NK-92 treated with Interleukin-12 subunit alpha and Interleukin-12 subunit beta, amount 100 ng/mL, for 24 hours (cell line): Measurements from ENCODE around the gene METAP1D.
"Not testable (repeated sequence)": the region's sequence is repeated elsewhere in the genome, so short reads cannot be mapped to it uniquely, and the experiment has no call there.

Experiments
- DNase-seq: peaks from one replicate; lab custom pipeline; 2025; lab: John Stamatoyannopoulos, UW

METAP1D gene

GRCh38 chr2:171999604-172000469 is at the start of gene METAP1D:
Gene METAP1D, plus strand, starts transcription at chr2:171999953. Its CDS starts 17 bp downstream, at chr2:171999970.
- DNase-seq = peak; percentile 91

GRCh38 chr2:171952276-171952675 is 47.5 kb upstream of the METAP1D start:
- DNase-seq = no peak

- DNase-seq = no peak
Measured at GRCh38 chr2:171952748-171953147, 47.0 kb upstream of the METAP1D start.

- DNase-seq = no peak
Measured at GRCh38 chr2:171956135-171956825, 43.5 kb upstream of the METAP1D start.

GRCh38 chr2:171957061-171957460 is 42.7 kb upstream of the METAP1D start:
- no peak for DNase-seq

- DNase-seq = no peak
Measured at GRCh38 chr2:171958475-171958874, 41.3 kb upstream of the METAP1D start.

- no peak for DNase-seq
Measured at GRCh38 chr2:171959998-171960397, 39.8 kb upstream of the METAP1D start.

- no peak for DNase-seq
Measured at GRCh38 chr2:171960570-171960969, 39.2 kb upstream of the METAP1D start.

- DNase-seq = no peak
Measured at GRCh38 chr2:171963198-171963597, 36.6 kb upstream of the METAP1D start.

- no peak for DNase-seq
Measured at GRCh38 chr2:171964308-171964707, 35.4 kb upstream of the METAP1D start.

GRCh38 chr2:171965238-171965637 is 34.5 kb upstream of the METAP1D start:
- DNase-seq = no peak

- DNase-seq = no peak
Measured at GRCh38 chr2:171965661-171966060, 34.1 kb upstream of the METAP1D start.

- no peak for DNase-seq
Measured at GRCh38 chr2:171966235-171966634, 33.5 kb upstream of the METAP1D start.

GRCh38 chr2:171966688-171967087 is 33.1 kb upstream of the METAP1D start:
- no peak for DNase-seq

- DNase-seq = no peak
Measured at GRCh38 chr2:171968509-171968908, 31.2 kb upstream of the METAP1D start.

GRCh38 chr2:171972329-171972982 is 27.3 kb upstream of the METAP1D start:
- DNase-seq = no peak

GRCh38 chr2:171979103-171979502 is 20.6 kb upstream of the METAP1D start:
- DNase-seq = no peak

GRCh38 chr2:171983924-171984323 is 15.8 kb upstream of the METAP1D start:
- not testable (repeated sequence) for DNase-seq

- DNase-seq = no peak
Measured at GRCh38 chr2:171985076-171985475, 14.7 kb upstream of the METAP1D start.

- DNase-seq = no peak
Measured at GRCh38 chr2:171986778-171987177, 13.0 kb upstream of the METAP1D start.

- DNase-seq = no peak
Measured at GRCh38 chr2:171991027-171991426, 8.7 kb upstream of the METAP1D start.

- DNase-seq = no peak
Measured at GRCh38 chr2:171995586-171995985, 4.2 kb upstream of the METAP1D start.

GRCh38 chr2:171996021-171996420 is 3.7 kb upstream of the METAP1D start:
- no peak for DNase-seq
